Caco-2 (cell line): ENCODE data around the gene HSPA8. TPM values are rescaled to one million over a fixed set of nuclear protein-coding genes. Genes with fewer than 3 reads are reported as not detected.
"Not testable (repeated sequence)": the region's sequence is repeated elsewhere in the genome, so short reads cannot be mapped to it uniquely, and the experiment has no call there.

Experiments used
- BruUV-seq: library from RNA; stranded (reverse); fragments of 400-500 nt; replicated peaks from 2 replicates; lab custom pipeline; 2021; lab: Mats Ljungman, UMichigan
- CTCF ChIA-PET: fragments of 300-600 bp; sonication (Branson Sonifier 250); formaldehyde crosslinking; loops from one replicate; lab custom pipeline; 2022; ENCODE audit warnings: antibody characterized with exemption; lab: Charles Lee
- POLR2A ChIA-PET: fragments of 300-600 bp; sonication (Branson Sonifier 250); formaldehyde crosslinking; loops from one replicate; lab custom pipeline; 2022; ENCODE audit warnings: antibody characterized with exemption; lab: Charles Lee
- DNase-seq, 2 experiments: peaks; one replicate each; pipeline versions ENCODE4 v3.0.0 to v3.0.0-alpha.2; 2020 to 2022
- H3K27me3 ChIP-seq: replicated peaks from 2 replicates; pipeline ENCODE4 v1.6.0; 2011; ENCODE audit warnings: low read length; ENCODE audit not compliant: control insufficient read depth, insufficient read depth
- H3K36me3 ChIP-seq: 2 replicates; pipeline ENCODE4 v1.5.1; 2011; ENCODE audit warnings: low read length; ENCODE audit not compliant: control insufficient read depth, insufficient read depth
- H3K4me1 ChIP-seq: fragments of 250-450 bp; sonication (Bioruptor Pico); 2 replicates; pipeline ENCODE4 v1.5.1; 2020; ENCODE audit warnings: mild to moderate bottlenecking
- H3K4me3 ChIP-seq: 2 replicates; pipeline ENCODE4 v1.5.1; 2011; ENCODE audit warnings: low read depth, mild to moderate bottlenecking, control low read depth, low read length
- H3K9me3 ChIP-seq: fragments of 250-450 bp; sonication (Bioruptor Pico); 2 replicates; pipeline ENCODE4 v1.5.1; 2020; ENCODE audit warnings: mild to moderate bottlenecking, moderate library complexity
- H3K27ac Mint-ChIP-seq: one replicate; pipeline ENCODE4 v1.8.0; 2022; ENCODE audit warnings: mixed read lengths; ENCODE audit not compliant: unreplicated experiment
- H3K27me3 Mint-ChIP-seq: one replicate; pipeline ENCODE4 v1.8.0; 2022; ENCODE audit warnings: mixed read lengths; ENCODE audit not compliant: insufficient read depth, unreplicated experiment
- H3K36me3 Mint-ChIP-seq: one replicate; pipeline ENCODE4 v1.8.0; 2022; ENCODE audit warnings: mild to moderate bottlenecking, mixed read lengths; ENCODE audit not compliant: insufficient read depth, unreplicated experiment
- H3K4me1 Mint-ChIP-seq: one replicate; pipeline ENCODE4 v1.8.0; 2022; ENCODE audit warnings: low read depth, mixed read lengths; ENCODE audit not compliant: unreplicated experiment
- H3K4me3 Mint-ChIP-seq: one replicate; pipeline ENCODE4 v1.8.0; 2022; ENCODE audit warnings: mild to moderate bottlenecking, moderate library complexity, mixed read lengths; ENCODE audit not compliant: unreplicated experiment
- H3K9me3 Mint-ChIP-seq: one replicate; pipeline ENCODE4 v1.8.0; 2022; ENCODE audit warnings: mixed read lengths; ENCODE audit not compliant: unreplicated experiment
- intact Hi-C: fragments of 100-400 bp; cut with micrococcal nuclease; formaldehyde crosslinking; loops from one replicate; pipeline ENCODE4 v1.10.0; 2022; ENCODE audit not compliant: unreplicated experiment
- total RNA-seq: library from RNA; stranded (reverse); gene quantifications from 2 replicates; pipeline ENCODE4 v1.2.3, GENCODE V29; 2022
- TF ChIP-seq, protein P1 (sequence below), 2 experiments: fragments of 200-600 bp in 1 of 2; IDR thresholded peaks; 1 replicate in 1 of 2; 2 replicates in 1 of 2; pipeline versions ENCODE4 v1.5.1 to v1.8.0; 2011 to 2022; ENCODE audit warnings: antibody characterized with exemption in 1 of 2, control low read depth in 1 of 2, inconsistent platforms in 1 of 2, low read depth in 1 of 2, low read length in 1 of 2, mild to moderate bottlenecking in 1 of 2, moderate library complexity in 1 of 2; ENCODE audit not compliant: insufficient read depth in 1 of 2, severe bottlenecking in 1 of 2, unreplicated experiment in 1 of 2

Gene HSPA8
- total RNA-seq, 1 experiment from 2014 or later: 1,923 TPM

- H3K4me3 Mint-ChIP-seq: no peak overlapping the region
Observed at GRCh38 chr11:123093739-123094138, 31.8 kb upstream of the HSPA8 start.

GRCh38 chr11:123091506-123091905 is 29.6 kb upstream of the HSPA8 start:
- Mint-ChIP-seq H3K9me3 (no peaks in the 10 kb centered on the region), H3K27ac (no peak overlapping the region), H3K27me3 (no peaks in the 10 kb centered on the region), H3K4me3 (no peak overlapping the region), H3K4me1 (no peaks in the 10 kb centered on the region), H3K36me3 (peaks cover 11% of the 10 kb centered on the region)
- Histone ChIP-seq H3K4me3 (no peak overlapping the region), H3K36me3 (no peaks in the 10 kb centered on the region), H3K9me3 (no peaks in the 10 kb centered on the region), H3K4me1 (no peaks in the 10 kb centered on the region), H3K27me3 (no peaks in the 10 kb centered on the region)
- CTCF ChIA-PET: interaction anchor here (0.6 to 1.1 kb wide), 2 partner anchors 39 to 170 kb away, joined by 3 read pairs; no protein-coding TSS in a partner anchor
- BruUV-seq: no TSS peak
- POLR2A ChIA-PET: no interaction called here
- intact Hi-C loops: no loop called here
- no peak for DNase-seq
- TF ChIP-seq, protein P1, sequence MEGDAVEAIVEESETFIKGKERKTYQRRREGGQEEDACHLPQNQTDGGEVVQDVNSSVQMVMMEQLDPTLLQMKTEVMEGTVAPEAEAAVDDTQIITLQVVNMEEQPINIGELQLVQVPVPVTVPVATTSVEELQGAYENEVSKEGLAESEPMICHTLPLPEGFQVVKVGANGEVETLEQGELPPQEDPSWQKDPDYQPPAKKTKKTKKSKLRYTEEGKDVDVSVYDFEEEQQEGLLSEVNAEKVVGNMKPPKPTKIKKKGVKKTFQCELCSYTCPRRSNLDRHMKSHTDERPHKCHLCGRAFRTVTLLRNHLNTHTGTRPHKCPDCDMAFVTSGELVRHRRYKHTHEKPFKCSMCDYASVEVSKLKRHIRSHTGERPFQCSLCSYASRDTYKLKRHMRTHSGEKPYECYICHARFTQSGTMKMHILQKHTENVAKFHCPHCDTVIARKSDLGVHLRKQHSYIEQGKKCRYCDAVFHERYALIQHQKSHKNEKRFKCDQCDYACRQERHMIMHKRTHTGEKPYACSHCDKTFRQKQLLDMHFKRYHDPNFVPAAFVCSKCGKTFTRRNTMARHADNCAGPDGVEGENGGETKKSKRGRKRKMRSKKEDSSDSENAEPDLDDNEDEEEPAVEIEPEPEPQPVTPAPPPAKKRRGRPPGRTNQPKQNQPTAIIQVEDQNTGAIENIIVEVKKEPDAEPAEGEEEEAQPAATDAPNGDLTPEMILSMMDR (IDR thresholded peaks at IDR 0.05; ENCODE audit: insufficient read depth in 1 of 2, low read depth in 1 of 2, low read length in 1 of 2, severe bottlenecking in 1 of 2, unreplicated experiment in 1 of 2): no peak

More at GRCh38 chr11:123093739-123094138, 31.8 kb upstream of the HSPA8 start:
- no peaks in the 10 kb centered on the region for H3K36me3 ChIP-seq
- Mint-ChIP-seq H3K9me3 (no peaks in the 10 kb centered on the region), H3K36me3 (peaks cover 5% of the 10 kb centered on the region), H3K4me1 (no peaks in the 10 kb centered on the region), H3K27ac (no peak overlapping the region), H3K27me3 (no peaks in the 10 kb centered on the region)
- H3K4me3 ChIP-seq: no peak overlapping the region
- H3K9me3 ChIP-seq: no peaks in the 10 kb centered on the region
- ChIA-PET POLR2A (no interaction called here), CTCF (no interaction called here)
- BruUV-seq: no TSS peak
- H3K27me3 ChIP-seq: no peaks in the 10 kb centered on the region
- TF ChIP-seq, protein P1 (IDR thresholded peaks at IDR 0.05; ENCODE audit: insufficient read depth in 1 of 2, low read depth in 1 of 2, low read length in 1 of 2, severe bottlenecking in 1 of 2, unreplicated experiment in 1 of 2): no peak
- intact Hi-C loops: no loop called here
- H3K4me1 ChIP-seq: no peaks in the 10 kb centered on the region
- DNase-seq: no peak

DNA sequence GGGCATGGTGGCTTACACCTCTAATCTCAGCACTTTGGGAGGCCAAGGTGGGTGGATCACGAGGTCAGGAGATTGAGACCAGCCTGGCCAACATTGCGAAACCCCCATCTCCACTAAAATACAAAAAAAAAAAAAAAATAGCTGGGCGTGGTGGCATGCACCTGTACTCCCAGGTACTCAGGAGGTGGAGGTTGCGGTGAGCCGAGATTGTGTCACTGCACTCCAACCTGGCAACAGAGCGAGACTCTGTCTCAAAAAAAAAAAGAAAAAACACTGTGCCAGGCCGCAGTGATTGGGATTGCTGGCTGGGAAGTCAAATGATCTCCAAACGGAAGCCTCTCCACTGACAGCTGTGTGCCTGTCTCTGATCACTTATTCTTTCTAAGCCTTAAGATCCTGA is 28.2 kb upstream of the HSPA8 start:
- DNase-seq, H3K27me3 Mint-ChIP-seq, H3K4me1 ChIP-seq, H3K4me3 Mint-ChIP-seq, BruUV-seq, H3K27me3 ChIP-seq, H3K9me3 ChIP-seq, H3K27ac Mint-ChIP-seq, H3K36me3 ChIP-seq, H3K4me3 ChIP-seq, H3K4me1 Mint-ChIP-seq, intact Hi-C loops, H3K9me3 Mint-ChIP-seq: not testable (repeated sequence)
- H3K36me3 Mint-ChIP-seq: peaks cover 11% of the 10 kb centered on the region
- ChIA-PET POLR2A (interaction anchor here (0.6 kb wide), 1 partner anchor 634 kb away, joined by 3 read pairs; no protein-coding TSS in a partner anchor), CTCF (interaction anchor here (1.0 to 1.2 kb wide), 2 partner anchors 13 to 1668 kb away, joined by 4 read pairs; no protein-coding TSS in a partner anchor)

GRCh38 chr11:123088896-123089295 is 27.0 kb upstream of the HSPA8 start:
- H3K9me3 ChIP-seq, H3K9me3 Mint-ChIP-seq, H3K36me3 ChIP-seq, H3K4me1 Mint-ChIP-seq, H3K27ac Mint-ChIP-seq, H3K27me3 Mint-ChIP-seq, H3K4me3 ChIP-seq, intact Hi-C loops, H3K27me3 ChIP-seq, H3K4me1 ChIP-seq, BruUV-seq, POLR2A ChIA-PET, H3K4me3 Mint-ChIP-seq: not testable (repeated sequence)
- DNase-seq: peak in 1 of 2 experiments; percentile 14
- CTCF ChIA-PET: interaction anchor here (0.7 kb wide), 1 partner anchor 35 kb away, joined by 7 read pairs; no protein-coding TSS in a partner anchor
- H3K36me3 Mint-ChIP-seq: peaks cover 12% of the 10 kb centered on the region

DNA sequence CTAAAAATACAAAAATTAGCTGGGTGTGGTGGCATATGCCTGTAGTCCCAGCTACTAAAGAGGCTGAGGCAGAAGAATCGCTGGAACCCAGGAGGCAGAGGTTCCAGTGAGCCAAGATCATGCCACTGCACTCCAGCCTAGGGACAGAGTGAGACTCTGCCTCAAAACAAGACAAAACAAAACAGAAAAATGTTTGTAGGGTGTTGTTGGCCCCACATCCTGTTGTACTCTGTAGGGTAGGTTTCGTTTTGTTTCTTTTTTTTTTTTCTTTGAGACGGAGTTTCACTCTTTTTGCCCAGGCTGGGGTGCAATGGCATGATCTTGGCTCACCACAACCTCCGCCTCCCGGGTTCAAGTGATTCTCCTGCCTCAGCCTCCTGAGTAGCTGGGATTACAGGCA is 25.7 kb upstream of the HSPA8 start:
- intact Hi-C loops: not testable (repeated sequence)

More for the DNA sequence above, 25.7 kb upstream of the HSPA8 start:
- H3K27me3 Mint-ChIP-seq, BruUV-seq, H3K9me3 Mint-ChIP-seq, POLR2A ChIA-PET, DNase-seq, H3K4me3 ChIP-seq, H3K9me3 ChIP-seq, H3K4me1 ChIP-seq, H3K4me3 Mint-ChIP-seq, H3K27ac Mint-ChIP-seq, H3K36me3 ChIP-seq, CTCF ChIA-PET, H3K27me3 ChIP-seq: not testable (repeated sequence)
- Mint-ChIP-seq H3K4me1 (peaks cover 10% of the 10 kb centered on the region), H3K36me3 (peaks cover 24% of the 10 kb centered on the region)
